Ecto neural progenitor cell (in vitro differentiated cells): ENCODE measurements around the gene SHISAL1.

Source experiments
- DNase-seq: peaks from one replicate; pipeline ENCODE4 v3.0.0-alpha.2; 2018; ENCODE audit warnings: low spot score

SHISAL1 gene

GRCh38 chr22:44312766-44313165 is at the start of gene SHISAL1:
Gene SHISAL1 (minus strand): TSS chr22:44312951. CDS start chr22:44300945, 12,006 bp downstream.
- no peak for DNase-seq

GRCh38 chr22:44361391-44362126 is 48.8 kb upstream of the SHISAL1 start:
- DNase-seq = no peak

GRCh38 chr22:44360668-44361381 is 48.1 kb upstream of the SHISAL1 start:
- no peak for DNase-seq

GRCh38 chr22:44360306-44360667 is 47.5 kb upstream of the SHISAL1 start:
- no peak for DNase-seq

GRCh38 chr22:44359496-44360110 is 46.9 kb upstream of the SHISAL1 start:
- DNase-seq = no peak

GRCh38 chr22:44358709-44359440 is 46.1 kb upstream of the SHISAL1 start:
- no peak for DNase-seq

GRCh38 chr22:44357966-44358465 is 45.3 kb upstream of the SHISAL1 start:
- no peak for DNase-seq

- no peak for DNase-seq
Observed at GRCh38 chr22:44357296-44357965, 44.7 kb upstream of the SHISAL1 start.

- DNase-seq = no peak
Observed at GRCh38 chr22:44355716-44356070, 42.9 kb upstream of the SHISAL1 start.

- no peak for DNase-seq
Observed at GRCh38 chr22:44354288-44354687, 41.5 kb upstream of the SHISAL1 start.

- DNase-seq = no peak
Observed at GRCh38 chr22:44353041-44353440, 40.3 kb upstream of the SHISAL1 start.

- DNase-seq = no peak
Observed at GRCh38 chr22:44352378-44353035, 39.8 kb upstream of the SHISAL1 start.

- no peak for DNase-seq
Observed at GRCh38 chr22:44351685-44352377, 39.1 kb upstream of the SHISAL1 start.

GRCh38 chr22:44351037-44351436 is 38.3 kb upstream of the SHISAL1 start:
- no peak for DNase-seq

GRCh38 chr22:44349594-44349993 is 36.8 kb upstream of the SHISAL1 start:
- DNase-seq = no peak

GRCh38 chr22:44348971-44349560 is 36.3 kb upstream of the SHISAL1 start:
- DNase-seq = no peak

GRCh38 chr22:44347549-44347948 is 34.8 kb upstream of the SHISAL1 start:
- no peak for DNase-seq

GRCh38 chr22:44347080-44347479 is 34.3 kb upstream of the SHISAL1 start:
- DNase-seq = no peak

GRCh38 chr22:44345872-44346271 is 33.1 kb upstream of the SHISAL1 start:
- DNase-seq = no peak

- DNase-seq = no peak
Observed at GRCh38 chr22:44344407-44344806, 31.7 kb upstream of the SHISAL1 start.
